Immature natural killer cell (primary cell): ENCODE measurements around the gene GOLGB1. TPM values are rescaled to one million over a fixed set of nuclear protein-coding genes. Genes with fewer than 3 reads are reported as not detected.
"Not testable (repeated sequence)": the region's sequence is repeated elsewhere in the genome, so short reads cannot be mapped to it uniquely, and the experiment has no call there.

Source experiments
- DNase-seq, 3 donors: peaks; one replicate each; pipeline ENCODE4 v3.0.0; 2022; ENCODE audit warnings: mixed read lengths in 1 of 3
- H3K27ac Mint-ChIP-seq, 6 donors: one replicate each; pipeline ENCODE4 v1.8.0; 2020; ENCODE audit warnings: mixed read lengths in 6 of 6, mild to moderate bottlenecking in 5 of 6, inconsistent platforms in 4 of 6, moderate library complexity in 3 of 6
- H3K27me3 Mint-ChIP-seq, 3 donors: one replicate each; pipeline ENCODE4 v1.8.0; 2020 to 2021; ENCODE audit warnings: low read depth in 3 of 3, mild to moderate bottlenecking in 3 of 3, mixed read lengths in 3 of 3, moderate library complexity in 3 of 3, inconsistent platforms in 1 of 3
- H3K36me3 Mint-ChIP-seq, 3 donors: one replicate each; pipeline ENCODE4 v1.8.0; 2020; ENCODE audit warnings: mixed read lengths in 3 of 3, inconsistent platforms in 2 of 3, mild to moderate bottlenecking in 2 of 3
- H3K4me1 Mint-ChIP-seq, 2 donors: one replicate each; pipeline ENCODE4 v1.8.0; 2020; ENCODE audit warnings: inconsistent platforms in 2 of 2, mild to moderate bottlenecking in 2 of 2, mixed read lengths in 2 of 2, moderate library complexity in 1 of 2
- H3K4me3 Mint-ChIP-seq, 5 donors: one replicate each; pipeline ENCODE4 v1.8.0; 2020; ENCODE audit warnings: mild to moderate bottlenecking in 5 of 5, mixed read lengths in 5 of 5, inconsistent platforms in 3 of 5, moderate library complexity in 3 of 5
- H3K9me3 Mint-ChIP-seq, 6 donors: one replicate each; pipeline ENCODE4 v1.8.0; 2020; ENCODE audit warnings: mild to moderate bottlenecking in 6 of 6, mixed read lengths in 6 of 6, inconsistent platforms in 4 of 6, moderate library complexity in 3 of 6
- polyA plus RNA-seq, 3 donors: library from polyadenylated mRNA; unstranded; fragments of 300-500 nt; fragmentation: Illumina TruSeq; gene quantifications; one replicate each; pipeline ENCODE4 v1.2.3, GENCODE V29; 2021

GOLGB1 gene
- polyA plus RNA-seq, 3 donors from 2014 or later = 1.6 to 12.0 (median 2.5) TPM

DNA sequence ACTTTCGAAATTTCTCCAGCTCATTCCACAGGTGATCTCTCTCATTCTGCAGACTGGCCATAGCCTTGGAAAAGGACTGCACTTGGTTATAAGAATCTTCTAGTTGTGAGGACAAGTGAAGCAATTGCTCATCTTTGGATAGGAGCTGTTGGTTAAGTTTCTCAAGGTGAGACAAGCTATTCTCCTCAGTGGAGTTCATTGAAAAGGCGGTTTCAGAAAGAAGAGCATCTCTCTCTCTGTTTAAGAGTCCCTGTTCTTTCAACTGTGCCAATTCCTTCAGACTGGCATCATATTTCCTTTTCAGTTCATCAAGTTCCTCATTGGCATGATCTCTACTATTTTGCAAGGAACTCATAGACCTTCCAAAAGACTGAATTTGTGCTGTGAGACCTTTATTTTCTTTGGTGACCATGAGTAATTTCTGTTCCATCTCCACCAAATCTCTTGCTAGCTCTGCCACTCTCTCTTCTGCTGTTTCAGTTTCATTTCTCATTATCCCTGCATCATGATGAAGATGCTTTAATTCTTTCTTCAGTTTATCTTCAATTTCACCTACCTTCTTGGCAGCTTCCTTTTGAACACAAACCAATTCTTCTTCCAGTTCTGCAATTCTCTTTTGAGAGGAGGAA lies 58.6 kb downstream of the GOLGB1 start:
- peaks cover 36 to 43% (median 41%) of the 10 kb centered on the region in 3 donors for H3K36me3 Mint-ChIP-seq
- DNase-seq = no peak
- H3K27ac Mint-ChIP-seq = peak overlapping the region in 5 of 6 donors; percentile 5 to 41 (median 14)
- no peaks in the 10 kb centered on the region for H3K4me1 Mint-ChIP-seq
- no peaks in the 10 kb centered on the region for H3K27me3 Mint-ChIP-seq
- H3K9me3 Mint-ChIP-seq = no peaks in the 10 kb centered on the region
- H3K4me3 Mint-ChIP-seq = no peak overlapping the region

DNA sequence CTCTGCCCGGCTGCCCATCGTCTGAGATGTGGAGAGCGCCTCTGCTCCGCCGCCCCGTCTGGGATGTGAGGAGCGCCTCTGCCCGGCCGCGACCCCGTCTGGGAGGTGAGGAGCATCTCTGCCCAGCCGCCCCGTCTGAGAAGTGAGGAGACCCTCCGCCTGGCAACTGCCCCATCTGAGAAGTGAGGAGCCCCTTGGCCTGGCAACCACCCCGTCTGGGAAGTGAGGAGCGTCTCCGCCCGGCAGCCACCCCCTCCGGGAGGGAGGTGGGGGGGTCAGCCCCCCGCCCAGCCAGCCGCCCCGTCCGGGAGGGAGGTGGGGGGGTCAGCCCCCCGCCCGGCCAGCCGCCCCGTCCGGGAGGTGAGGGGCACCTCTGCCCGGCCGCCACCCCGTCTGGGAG lies 60.8 kb downstream of the GOLGB1 start:
- not testable (repeated sequence) for H3K4me1 Mint-ChIP-seq
- peaks cover 48 to 57% (median 56%) of the 10 kb centered on the region in 3 donors for H3K36me3 Mint-ChIP-seq

DNA sequence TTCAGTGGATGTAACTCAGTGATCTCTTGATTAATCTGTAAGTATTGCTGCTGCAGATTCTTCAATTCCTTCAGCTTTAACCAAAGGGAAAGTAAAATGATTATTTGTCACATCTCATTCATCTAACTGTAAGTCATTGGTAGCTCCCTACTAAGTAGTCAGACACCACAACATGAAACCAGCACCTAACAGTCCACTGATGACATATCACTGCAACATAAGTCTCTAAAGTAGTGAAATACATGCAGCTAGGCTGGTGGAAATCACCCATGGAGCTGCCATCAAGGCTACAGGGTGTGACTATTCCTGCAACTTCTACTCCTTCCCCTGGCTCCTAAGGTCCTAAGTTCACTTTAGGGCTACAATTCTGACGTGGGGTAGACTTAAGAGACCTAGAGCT lies 67.7 kb downstream of the GOLGB1 start:
- DNase-seq = no peak
- Mint-ChIP-seq H3K4me1 (no peaks in the 10 kb centered on the region), H3K4me3 (no peak overlapping the region), H3K27ac (no peak overlapping the region), H3K9me3 (peaks cover 0 to 11% (median 4%) of the 10 kb centered on the region in 6 donors), H3K36me3 (peaks cover 42 to 67% (median 57%) of the 10 kb centered on the region in 3 donors), H3K27me3 (no peaks in the 10 kb centered on the region)

More for the DNA sequence above, 60.8 kb downstream of the GOLGB1 start:
- H3K27ac Mint-ChIP-seq, DNase-seq, H3K27me3 Mint-ChIP-seq, H3K4me3 Mint-ChIP-seq: not testable (repeated sequence)
- peaks cover 0 to 11% (median 3%) of the 10 kb centered on the region in 6 donors for H3K9me3 Mint-ChIP-seq

DNA sequence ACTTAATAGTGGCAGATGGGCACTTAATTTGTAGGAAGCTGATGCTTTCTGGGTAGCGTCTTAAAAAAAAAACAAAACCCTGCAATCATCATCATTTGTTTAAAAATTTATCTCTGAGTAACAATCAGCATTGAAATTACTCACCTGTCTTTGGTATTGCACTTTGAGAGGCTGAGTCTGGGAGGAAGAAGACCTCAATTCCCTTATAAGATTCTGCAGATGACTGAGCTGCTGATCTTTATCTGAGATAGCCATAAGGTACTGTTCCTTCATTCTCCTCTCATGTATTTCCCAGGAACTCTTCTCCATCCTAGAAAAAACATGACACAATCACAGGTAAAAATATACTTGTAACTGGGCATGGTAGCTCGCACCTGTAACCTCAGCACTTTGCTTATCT lies 72.4 kb downstream of the GOLGB1 start:
- H3K27me3 Mint-ChIP-seq = peaks cover 0 to 2% (median 0%) of the 10 kb centered on the region in 3 donors
- no peaks in the 10 kb centered on the region for H3K9me3 Mint-ChIP-seq
- H3K27ac Mint-ChIP-seq = no peak overlapping the region
- H3K4me1 Mint-ChIP-seq = no peaks in the 10 kb centered on the region
- peaks cover 38 to 65% (median 49%) of the 10 kb centered on the region in 3 donors for H3K36me3 Mint-ChIP-seq
- no peak overlapping the region for H3K4me3 Mint-ChIP-seq
- DNase-seq = no peak

DNA sequence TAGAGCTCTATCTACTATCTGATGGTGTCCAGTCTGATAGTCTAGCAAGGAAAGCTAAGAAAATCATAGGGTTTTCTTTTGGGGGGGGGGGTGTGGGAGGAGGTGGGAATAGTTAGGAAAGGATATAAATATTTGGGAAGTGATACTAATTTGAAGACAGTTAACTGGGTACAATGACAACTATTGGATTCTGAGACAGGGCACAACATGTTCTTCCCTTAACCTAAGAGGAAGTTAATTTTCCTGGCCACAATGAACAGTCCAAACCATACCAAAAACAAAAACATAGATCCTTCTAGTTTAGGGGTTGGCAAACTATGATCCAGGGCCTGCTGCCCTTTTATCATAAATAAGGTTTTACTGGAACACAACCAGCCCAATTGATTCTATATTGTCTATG lies 78.9 kb downstream of the GOLGB1 start:
- DNase-seq = no peak
- Mint-ChIP-seq H3K27ac (no peak overlapping the region), H3K36me3 (peaks cover 36 to 68% (median 46%) of the 10 kb centered on the region in 3 donors), H3K9me3 (no peaks in the 10 kb centered on the region), H3K27me3 (peaks cover 0 to 2% (median 0%) of the 10 kb centered on the region in 3 donors), H3K4me3 (no peak overlapping the region), H3K4me1 (no peaks in the 10 kb centered on the region)

DNA sequence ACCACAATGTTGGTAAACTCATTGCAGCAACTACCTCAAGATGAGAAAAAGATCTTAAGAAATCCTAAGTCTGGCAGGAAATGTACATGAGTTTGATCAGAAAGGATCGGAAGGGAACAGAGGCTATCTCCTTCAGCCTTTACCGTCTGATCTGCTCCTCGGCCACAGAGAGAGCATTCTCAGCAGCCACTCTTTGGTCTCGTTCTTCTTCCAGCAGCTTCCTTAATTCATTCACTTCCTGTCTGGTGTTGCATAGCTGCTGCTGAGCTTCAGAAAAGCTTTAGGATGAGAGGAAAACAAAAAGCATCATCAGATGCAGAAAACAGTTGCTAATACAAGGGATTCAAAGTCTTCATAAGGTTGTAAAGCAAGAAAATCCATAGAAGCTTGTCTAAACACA lies 82.2 kb downstream of the GOLGB1 start:
- DNase-seq = no peak
- no peaks in the 10 kb centered on the region for H3K9me3 Mint-ChIP-seq
- peaks cover 46 to 73% (median 47%) of the 10 kb centered on the region in 3 donors for H3K36me3 Mint-ChIP-seq
- H3K27me3 Mint-ChIP-seq = peaks cover 0 to 1% (median 0%) of the 10 kb centered on the region in 3 donors
- no peak overlapping the region for H3K27ac Mint-ChIP-seq
- H3K4me1 Mint-ChIP-seq = peaks cover 0 to 1% of the 10 kb centered on the region in 2 donors
- no peak overlapping the region for H3K4me3 Mint-ChIP-seq

DNA sequence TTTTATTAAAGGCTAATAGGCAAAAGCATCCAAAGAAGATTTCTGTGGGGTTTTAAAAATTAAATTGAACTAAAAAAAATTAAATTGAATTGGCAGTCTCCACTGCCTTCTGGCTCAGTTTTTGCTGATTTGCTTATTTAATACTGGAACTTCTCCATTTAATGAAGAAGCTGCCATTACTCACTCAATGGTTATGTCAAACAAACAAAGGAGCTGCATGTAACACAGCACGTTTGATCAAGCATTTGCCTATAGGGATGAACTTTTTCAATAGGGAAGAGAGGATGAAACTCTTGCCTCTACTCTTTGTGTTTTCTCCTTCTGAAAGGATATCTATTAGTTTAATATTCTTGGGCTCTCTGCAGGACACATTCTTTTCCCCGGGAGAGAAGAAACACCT lies 84.1 kb downstream of the GOLGB1 start:
- Mint-ChIP-seq H3K4me1 (peaks cover 16% of the 10 kb centered on the region in 2 donors), H3K36me3 (peaks cover 40 to 63% (median 44%) of the 10 kb centered on the region in 3 donors), H3K9me3 (no peaks in the 10 kb centered on the region), H3K27me3 (peaks cover 0 to 7% (median 2%) of the 10 kb centered on the region in 3 donors), H3K27ac (no peak overlapping the region), H3K4me3 (no peak overlapping the region)
- DNase-seq = no peak

DNA sequence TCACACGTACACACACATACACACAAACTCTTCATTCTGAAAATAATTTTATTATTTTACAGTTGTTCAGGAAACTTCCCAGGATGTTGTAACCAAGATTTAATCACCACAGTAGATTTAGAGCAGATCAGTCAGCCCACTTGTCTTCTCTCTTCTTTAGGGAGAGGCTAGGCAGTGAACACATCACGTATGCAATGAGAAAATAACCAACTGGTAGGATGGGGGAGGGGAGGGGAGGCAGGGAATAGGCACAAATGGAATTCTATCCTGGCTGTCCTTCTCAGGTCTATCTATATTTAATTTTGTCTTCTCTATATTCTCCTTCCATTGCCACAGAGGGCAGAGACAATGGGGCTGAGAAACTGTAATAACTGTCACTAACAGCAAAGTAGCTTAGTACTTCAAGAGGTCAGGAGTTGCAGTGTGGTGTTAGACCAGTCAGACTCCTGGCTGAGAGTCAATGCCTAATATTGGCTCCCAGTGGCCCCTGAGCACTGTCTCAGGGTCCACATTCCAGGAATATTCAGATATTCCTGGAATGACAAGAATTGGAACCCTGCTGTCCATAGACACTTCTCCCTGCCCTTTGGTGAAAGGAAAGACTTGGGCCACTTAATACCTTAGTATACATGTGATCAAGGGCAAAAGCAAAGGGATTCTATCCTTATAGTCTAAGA lies 86.2 kb downstream of the GOLGB1 start:
- peak overlapping the region in 5 of 6 donors; percentile 31 to 77 (median 48) for H3K27ac Mint-ChIP-seq
- no peaks in the 10 kb centered on the region for H3K9me3 Mint-ChIP-seq

DNA sequence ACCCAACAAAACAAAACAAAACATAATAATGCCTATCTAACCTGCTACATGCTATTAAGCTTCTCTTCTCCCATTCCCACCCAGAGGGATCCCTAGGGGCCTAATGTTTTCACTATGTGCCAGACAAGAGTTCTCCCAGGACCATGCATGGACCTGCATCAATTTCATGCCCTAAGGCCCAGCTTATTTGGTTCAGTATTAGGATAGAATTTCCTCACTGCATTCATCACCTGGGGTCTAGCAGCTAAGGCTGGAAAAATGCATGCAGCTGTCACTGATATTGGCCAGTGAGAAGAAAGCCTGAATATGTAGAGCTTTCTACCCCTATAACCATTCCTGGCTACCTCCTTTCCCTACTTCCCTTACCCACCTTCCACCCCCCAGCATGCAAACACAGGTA lies 86.8 kb downstream of the GOLGB1 start:
- H3K36me3 Mint-ChIP-seq = peaks cover 38 to 64% (median 50%) of the 10 kb centered on the region in 3 donors
- no peak overlapping the region for H3K4me3 Mint-ChIP-seq
- peak overlapping the region; percentile 28 to 77 (median 60) for H3K27ac Mint-ChIP-seq
- no peaks in the 10 kb centered on the region for H3K9me3 Mint-ChIP-seq
- peaks cover 43 to 44% of the 10 kb centered on the region in 2 donors for H3K4me1 Mint-ChIP-seq
- DNase-seq = no peak
- H3K27me3 Mint-ChIP-seq = peaks cover 3 to 7% (median 4%) of the 10 kb centered on the region in 3 donors

More for the DNA sequence above, 86.2 kb downstream of the GOLGB1 start:
- Mint-ChIP-seq H3K27me3 (peaks cover 3 to 7% (median 4%) of the 10 kb centered on the region in 3 donors), H3K4me3 (no peak overlapping the region), H3K36me3 (peaks cover 37 to 62% (median 46%) of the 10 kb centered on the region in 3 donors), H3K4me1 (peaks cover 37 to 38% of the 10 kb centered on the region in 2 donors)
- DNase-seq = no peak

DNA sequence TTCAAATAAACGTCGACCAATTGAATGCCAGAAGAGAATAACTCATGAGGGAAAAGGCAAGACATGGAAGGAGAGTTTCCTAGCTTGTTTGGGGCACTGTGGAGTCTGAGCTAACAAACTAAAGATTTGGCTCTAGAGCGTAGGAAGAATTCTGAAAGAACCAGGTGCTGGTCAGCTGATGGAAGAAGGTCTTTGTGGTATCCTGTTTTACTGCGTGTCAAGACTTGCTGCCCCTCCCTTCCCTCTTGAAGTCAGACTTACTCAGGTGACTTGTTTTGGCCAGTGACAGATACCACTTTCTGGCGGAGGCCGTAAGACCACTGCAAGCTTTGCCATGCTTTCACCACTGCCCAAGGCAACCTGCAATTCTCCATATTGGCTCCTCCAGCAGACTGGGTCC lies 88.2 kb downstream of the GOLGB1 start:
- H3K4me3 Mint-ChIP-seq = peak overlapping the region; percentile 94 to 98 (median 97)
- DNase-seq = peak in 2 of 3 donors; percentile 2 to 8
- peaks cover 38 to 63% (median 56%) of the 10 kb centered on the region in 3 donors for H3K36me3 Mint-ChIP-seq
- H3K27me3 Mint-ChIP-seq = peaks cover 3 to 7% (median 4%) of the 10 kb centered on the region in 3 donors
- H3K4me1 Mint-ChIP-seq = peaks cover 54 to 57% of the 10 kb centered on the region in 2 donors
- peak overlapping the region; percentile 98 to 100 (median 99) for H3K27ac Mint-ChIP-seq
- H3K9me3 Mint-ChIP-seq = no peaks in the 10 kb centered on the region

DNA sequence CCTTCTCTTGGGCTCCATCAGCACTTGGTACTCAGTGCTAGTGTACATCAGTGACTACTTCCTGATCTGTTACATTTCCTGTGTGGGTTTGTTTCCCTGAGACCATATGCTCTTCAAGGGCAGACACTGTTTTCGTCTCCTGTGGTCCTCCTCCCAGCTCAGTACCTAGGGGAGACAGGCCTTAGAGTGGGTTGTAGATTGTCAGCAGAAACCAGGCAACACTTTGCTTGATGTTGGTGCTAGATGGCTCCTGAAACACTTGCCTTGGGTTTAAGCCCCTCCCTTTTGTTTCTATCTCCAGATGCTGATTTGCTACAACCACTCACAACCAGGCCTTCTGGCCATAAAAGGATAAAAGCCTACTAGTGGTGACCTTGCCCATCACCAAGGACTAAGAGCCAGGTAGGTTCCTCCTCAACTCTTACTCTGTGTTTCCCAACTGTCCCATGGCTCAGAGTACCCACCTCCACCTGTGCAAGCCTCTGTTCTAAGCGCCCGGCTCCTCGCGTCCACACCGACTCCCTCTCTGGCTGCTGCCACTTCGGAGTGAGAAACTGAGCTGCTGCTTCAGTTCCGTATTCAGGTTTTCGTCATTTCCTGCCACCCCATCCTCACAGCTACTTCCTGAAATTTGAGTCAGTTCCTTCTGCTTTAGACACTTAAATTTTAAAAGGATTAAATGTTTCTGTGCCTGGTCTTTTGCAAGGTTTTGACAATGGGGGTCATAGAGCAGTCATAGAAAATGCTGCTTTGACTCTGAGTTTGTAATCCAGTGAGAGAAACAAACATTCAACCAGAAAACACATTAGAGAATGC lies 89.0 kb downstream of the GOLGB1 start, which contains the start of gene HCLS1:
HCLS1 (minus strand) TSS at position 548 of the 816 bp plus-strand sequence. CDS start 2,556 bp downstream, outside the sequence.
- H3K9me3 Mint-ChIP-seq = no peaks in the 10 kb centered on the region
- peaks cover 37 to 60% (median 57%) of the 10 kb centered on the region in 3 donors for H3K36me3 Mint-ChIP-seq
- peak within 1 kb of the TSS; percentile 98 to 100 (median 99) for H3K27ac Mint-ChIP-seq
- H3K4me3 Mint-ChIP-seq = peak within 1 kb of the TSS; percentile 94 to 98 (median 97)
- peaks cover 3 to 7% (median 4%) of the 10 kb centered on the region in 3 donors for H3K27me3 Mint-ChIP-seq
- H3K4me1 Mint-ChIP-seq = peaks cover 59 to 63% of the 10 kb centered on the region in 2 donors
- DNase-seq = peak; percentile 76 to 81 (median 81)

DNA sequence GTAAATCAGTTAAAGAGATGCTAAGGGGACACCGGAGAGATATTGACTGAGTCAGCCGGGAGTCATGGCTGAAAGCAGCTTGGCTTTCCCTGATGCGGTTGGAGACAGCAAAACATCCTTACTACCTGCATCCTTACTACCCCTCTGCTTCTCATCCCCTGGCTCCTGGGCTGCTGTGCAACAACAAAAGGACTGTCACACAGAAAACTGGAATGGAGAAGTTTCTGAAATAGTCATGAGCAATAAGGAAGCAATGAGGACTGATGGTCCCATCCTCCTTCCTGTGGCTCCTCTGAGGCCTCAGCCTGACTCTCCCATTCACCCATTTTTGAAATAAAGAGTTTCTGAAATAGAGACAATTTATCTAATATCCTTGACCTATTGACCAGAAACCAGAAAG lies 90.0 kb downstream of the GOLGB1 start:
- Mint-ChIP-seq H3K27ac (peak overlapping the region; percentile 98 to 100 (median 99)), H3K36me3 (peaks cover 33 to 54% (median 53%) of the 10 kb centered on the region in 3 donors), H3K27me3 (peaks cover 3 to 5% (median 4%) of the 10 kb centered on the region in 3 donors), H3K4me1 (peaks cover 65 to 71% of the 10 kb centered on the region in 2 donors), H3K9me3 (no peaks in the 10 kb centered on the region), H3K4me3 (peak overlapping the region; percentile 94 to 98 (median 97))
- DNase-seq = no peak

DNA sequence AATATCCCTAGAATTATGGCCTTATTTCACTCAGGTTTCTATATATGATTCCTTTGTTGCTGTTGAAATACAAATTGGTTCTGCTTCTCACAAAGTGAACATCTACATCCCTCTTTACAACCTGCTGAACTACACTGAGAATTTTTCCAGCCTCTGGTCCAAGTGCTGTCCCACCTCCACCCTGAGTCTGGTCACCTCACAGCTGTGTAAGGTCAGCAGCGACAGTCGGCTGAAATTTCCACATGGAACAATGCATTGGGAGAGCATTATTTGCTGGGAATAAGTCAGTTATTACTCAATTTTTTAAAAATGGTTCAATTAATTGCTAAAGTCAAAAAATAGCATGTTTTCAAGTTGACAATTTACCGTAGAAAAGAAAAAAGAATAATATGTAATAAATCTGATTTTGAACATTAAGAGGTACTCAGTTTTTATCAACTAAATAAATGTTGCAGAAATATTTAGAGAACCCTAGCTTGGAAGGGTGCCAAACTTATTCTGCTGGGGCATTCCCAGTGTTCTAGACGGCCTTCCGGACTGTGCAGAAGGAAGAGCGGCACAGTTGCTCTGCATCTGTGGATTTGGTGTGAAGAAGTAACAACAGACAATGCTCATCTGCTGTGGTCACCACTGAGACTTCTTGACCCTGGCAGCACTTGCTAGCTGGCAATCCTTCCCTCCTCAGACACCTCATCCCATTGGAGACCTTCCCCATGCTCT lies 90.7 kb downstream of the GOLGB1 start:
- peak overlapping the region; percentile 94 to 98 (median 97) for H3K4me3 Mint-ChIP-seq
- H3K27ac Mint-ChIP-seq = peak overlapping the region; percentile 98 to 100 (median 99)
- H3K36me3 Mint-ChIP-seq = peaks cover 30 to 49% (median 46%) of the 10 kb centered on the region in 3 donors
- no peak for DNase-seq
- H3K27me3 Mint-ChIP-seq = peaks cover 3 to 5% (median 4%) of the 10 kb centered on the region in 3 donors
- H3K4me1 Mint-ChIP-seq = peaks cover 71 to 78% of the 10 kb centered on the region in 2 donors
- no peaks in the 10 kb centered on the region for H3K9me3 Mint-ChIP-seq
